ENCODE measurements around the gene ADAM12. TPM values are rescaled to one million over a fixed set of nuclear protein-coding genes. Genes with fewer than 3 reads are reported as not detected.

ADAM12 gene
- polyA plus RNA-seq, 1 of the 3 experiments (the other 2 are of a cell fraction) = 25.0 TPM

GRCh38 chr10:126061526-126061925 is 326.8 kb downstream of the ADAM12 start:
- Histone ChIP-seq H4K20me1 (ENCODE audit: insufficient read depth) (no peaks in the 10 kb centered on the region), H3K9ac (peak overlapping the region; percentile 70; the same call in 1 of the 2 replicates), H3K36me3 (replicated peaks in 1 of 2; ENCODE audit: control insufficient read depth in 1 of 2, insufficient read depth in 2 of 2, low read length in 1 of 2) (no peaks in the 10 kb centered on the region), H3K27ac (ENCODE audit: low read depth in 2 of 2, low read length in 1 of 2) (peak overlapping the region; percentile 78 to 99), H3K4me1 (ENCODE audit: control insufficient read depth in 1 of 2, insufficient read depth in 2 of 2, low read depth in 1 of 2, low read length in 1 of 2) (peaks cover 55 to 60% of the 10 kb centered on the region in 2 experiments), H3K9me3 (no peaks in the 10 kb centered on the region), H3F3A (replicated peaks; ENCODE audit: insufficient read depth) (peaks cover 40% of the 10 kb centered on the region), H3K4me2 (peak overlapping the region; percentile 65), H3K79me2 (ENCODE audit: insufficient read depth) (no peaks in the 10 kb centered on the region), H3K4me3 (ENCODE audit: low read depth in 2 of 2, low read length in 1 of 2) (no peak overlapping the region), H3K9me2 (no peaks in the 10 kb centered on the region), H2AFZ (ENCODE audit: low read depth) (no peak overlapping the region), H3K27me3 (ENCODE audit: insufficient read depth) (no peaks in the 10 kb centered on the region)
- DNase-seq = no peak
- ChIA-PET CTCF (no interaction called here), POLR2A (no interaction called here)
- TF ChIP-seq CHD2 (IDR thresholded peaks at IDR 0.05; ENCODE audit: low read length, partially characterized antibody) = no peak
- TF ChIP-seq YY1 (IDR thresholded peaks at IDR 0.05; ENCODE audit: low read depth) = no peak
- TF ChIP-seq USF1 (IDR thresholded peaks at IDR 0.05; ENCODE audit: borderline replicate concordance, low read depth) = no peak
- TF ChIP-seq MEF2A (IDR thresholded peaks at IDR 0.05; ENCODE audit: borderline replicate concordance, low read depth) = no peak
- TF ChIP-seq GABPA (IDR thresholded peaks at IDR 0.05; ENCODE audit: low read depth) = no peak
- TF ChIP-seq RAD21 (IDR thresholded peaks at IDR 0.05; ENCODE audit: low read length) = no peak
- TF ChIP-seq, protein P1, sequence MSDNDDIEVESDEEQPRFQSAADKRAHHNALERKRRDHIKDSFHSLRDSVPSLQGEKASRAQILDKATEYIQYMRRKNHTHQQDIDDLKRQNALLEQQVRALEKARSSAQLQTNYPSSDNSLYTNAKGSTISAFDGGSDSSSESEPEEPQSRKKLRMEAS (IDR thresholded peaks at IDR 0.05; ENCODE audit: low read depth) = no peak
- no peak for TF ChIP-seq SMC3 (IDR thresholded peaks at IDR 0.05; ENCODE audit: low read depth, low read length)
- TF ChIP-seq POLR2AphosphoS5 (IDR thresholded peaks at IDR 0.05; ENCODE audit: low read depth, low read length) = no peak
- TF ChIP-seq EZH2phosphoT487 (IDR thresholded peaks at IDR 0.05; ENCODE audit: borderline replicate concordance, low read depth) = no peak
- TF ChIP-seq NRF1 (IDR thresholded peaks at IDR 0.05; ENCODE audit: low read depth, low read length) = no peak
- no peak for TF ChIP-seq MXI1 (IDR thresholded peaks at IDR 0.05; ENCODE audit: low read depth, low read length)
- TF ChIP-seq TCF12 (IDR thresholded peaks at IDR 0.05) = no peak
- TF ChIP-seq GATA2 (CRISPR knock-in tag; IDR thresholded peaks at IDR 0.05) = no peak
- TF ChIP-seq TAF1 (IDR thresholded peaks at IDR 0.05; ENCODE audit: borderline replicate concordance, low read depth, low read length) = no peak
- no peak for TF ChIP-seq PBX3 (IDR thresholded peaks at IDR 0.05)
- WGBS (ENCODE audit: low lambda C conversion rate) = 86% methylated on average over 3 of the region's 3 CpGs

- DNase-seq = no peak
- Histone ChIP-seq H3K27ac (ENCODE audit: low read depth in 2 of 2, low read length in 1 of 2) (peak overlapping the region; percentile 98 to 99), H3K4me1 (ENCODE audit: control insufficient read depth in 1 of 2, insufficient read depth in 2 of 2, low read depth in 1 of 2, low read length in 1 of 2) (peaks cover 47 to 55% of the 10 kb centered on the region in 2 experiments), H3F3A (replicated peaks; ENCODE audit: insufficient read depth) (peaks cover 37% of the 10 kb centered on the region), H3K4me3 (ENCODE audit: low read depth in 2 of 2, low read length in 1 of 2) (no peak overlapping the region), H2AFZ (ENCODE audit: low read depth) (peak overlapping the region; percentile 44), H3K9me3 (no peaks in the 10 kb centered on the region), H3K9ac (peak overlapping the region; percentile 25; the same call in 1 of the 2 replicates), H3K79me2 (ENCODE audit: insufficient read depth) (no peaks in the 10 kb centered on the region), H3K36me3 (replicated peaks in 1 of 2; ENCODE audit: control insufficient read depth in 1 of 2, insufficient read depth in 2 of 2, low read length in 1 of 2) (no peaks in the 10 kb centered on the region), H3K9me2 (no peaks in the 10 kb centered on the region), H3K4me2 (peak overlapping the region; percentile 5), H3K27me3 (ENCODE audit: insufficient read depth) (no peaks in the 10 kb centered on the region), H4K20me1 (ENCODE audit: insufficient read depth) (no peaks in the 10 kb centered on the region)
- 47% methylated on average over 11 of the region's 11 CpGs for whole genome bisulfite sequencing (ENCODE audit: low lambda C conversion rate)
- ChIA-PET CTCF (interaction anchor here (0.6 kb wide), 1 partner anchor 327 kb away, joined by 4 read pairs; no protein-coding TSS in a partner anchor), POLR2A (no interaction called here)
- TF ChIP-seq USF1 (IDR thresholded peaks at IDR 0.05; ENCODE audit: borderline replicate concordance, low read depth) (no peak), TAF1 (IDR thresholded peaks at IDR 0.05; ENCODE audit: borderline replicate concordance, low read depth, low read length) (no peak), EP300 (IDR thresholded peaks at IDR 0.05; ENCODE audit: borderline replicate concordance in 1 of 2, low read depth in 1 of 2, low read length in 1 of 2) (0 out of 4 replicates have a peak, but pooled peaks of 1 of the 2 experiments have one; percentile 18), RXRA (IDR thresholded peaks at IDR 0.05; ENCODE audit: borderline replicate concordance, low read depth) (peak; percentile 29; the same call in 1 of the 2 replicates), PBX3 (IDR thresholded peaks at IDR 0.05) (peak; percentile 49; the same call in 1 of the 2 replicates), MEF2A (IDR thresholded peaks at IDR 0.05; ENCODE audit: borderline replicate concordance, low read depth) (no peak), ZBTB33 (IDR thresholded peaks at IDR 0.05; ENCODE audit: borderline replicate concordance, low read depth) (no peak), POLR2AphosphoS5 (IDR thresholded peaks at IDR 0.05; ENCODE audit: low read depth, low read length) (no peak), SIN3A (IDR thresholded peaks at IDR 0.05; ENCODE audit: borderline replicate concordance, low read depth, low read length) (no peak), JUND (IDR thresholded peaks at IDR 0.05) (no peak), RAD21 (IDR thresholded peaks at IDR 0.05; ENCODE audit: low read length) (no peak)
Measured at GRCh38 chr10:126060261-126060931, 327.9 kb downstream of the ADAM12 start.

Data from SK-N-SH (cell line).